GM08714 (cell line): ENCODE results near the gene SNX18.
"Not testable (repeated sequence)": the region's sequence is repeated elsewhere in the genome, so short reads cannot be mapped to it uniquely, and the experiment has no call there.

Experiments
- H3K4me3 ChIP-seq: fragments of 200-500 bp; sonication (Bioruptor generic); 2 replicates; pipeline ENCODE4 v1.5.1; 2014; ENCODE audit warnings: mild to moderate bottlenecking, low read length, inconsistent platforms
- ZNF274 ChIP-seq: IDR thresholded peaks from 2 replicates; pipeline ENCODE4 v1.6.1; 2012; ENCODE audit warnings: mild to moderate bottlenecking, low read depth, low read length

SNX18 gene

GRCh38 chr5:54517512-54518145 lies at the start of gene SNX18:
SNX18 (plus strand) TSS chr5:54517759; CDS start chr5:54517953, 194 bp downstream.
- no peak for TF ChIP-seq ZNF274

GRCh38 chr5:54469622-54470021 lies 47.9 kb upstream of the SNX18 start:
- TF ChIP-seq ZNF274: no peak
- H3K4me3 ChIP-seq: peak overlapping the region; percentile 34; the same call in 1 of the 2 replicates

More at GRCh38 chr5:54517512-54518145, at the start of gene SNX18:
- H3K4me3 ChIP-seq: peak within 1 kb of the TSS; percentile 86

GRCh38 chr5:54470128-54470527 lies 47.4 kb upstream of the SNX18 start:
- no peak overlapping the region for H3K4me3 ChIP-seq
- no peak for TF ChIP-seq ZNF274

- H3K4me3 ChIP-seq: no peak overlapping the region
- TF ChIP-seq ZNF274: no peak
These were observed 46.9 kb upstream of the SNX18 start for GRCh38 chr5:54470677-54471076.

- TF ChIP-seq ZNF274: no peak
- no peak overlapping the region for H3K4me3 ChIP-seq
These were observed 46.2 kb upstream of the SNX18 start for GRCh38 chr5:54471398-54471797.

GRCh38 chr5:54476682-54477081 lies 40.9 kb upstream of the SNX18 start:
- TF ChIP-seq ZNF274: no peak
- H3K4me3 ChIP-seq: no peak overlapping the region

GRCh38 chr5:54477941-54478478 lies 39.5 kb upstream of the SNX18 start:
- no peak overlapping the region for H3K4me3 ChIP-seq
- no peak for TF ChIP-seq ZNF274

GRCh38 chr5:54480296-54480695 lies 37.3 kb upstream of the SNX18 start:
- H3K4me3 ChIP-seq: no peak overlapping the region

GRCh38 chr5:54484219-54484894 lies 33.2 kb upstream of the SNX18 start:
- no peak overlapping the region for H3K4me3 ChIP-seq
- TF ChIP-seq ZNF274: no peak

More at GRCh38 chr5:54480296-54480695, 37.3 kb upstream of the SNX18 start:
- no peak for TF ChIP-seq ZNF274

GRCh38 chr5:54485659-54486058 lies 31.9 kb upstream of the SNX18 start:
- not testable (repeated sequence) for H3K4me3 ChIP-seq

- not testable (repeated sequence) for H3K4me3 ChIP-seq
These were observed 27.9 kb upstream of the SNX18 start for GRCh38 chr5:54489648-54489979.

- TF ChIP-seq ZNF274: no peak
- no peak overlapping the region for H3K4me3 ChIP-seq
These were observed 26.2 kb upstream of the SNX18 start for GRCh38 chr5:54491326-54491725.

- no peak for TF ChIP-seq ZNF274
- no peak overlapping the region for H3K4me3 ChIP-seq
These were observed 25.4 kb upstream of the SNX18 start for GRCh38 chr5:54492178-54492577.

GRCh38 chr5:54495027-54495426 lies 22.5 kb upstream of the SNX18 start:
- TF ChIP-seq ZNF274: no peak
- H3K4me3 ChIP-seq: no peak overlapping the region

GRCh38 chr5:54514291-54514690 lies 3.3 kb upstream of the SNX18 start:
- TF ChIP-seq ZNF274: no peak
- H3K4me3 ChIP-seq: no peak overlapping the region
